ENCODE measurements around the gene ARHGAP21.
"Not testable (repeated sequence)": the region's sequence is repeated elsewhere in the genome, so short reads cannot be mapped to it uniquely, and the experiment has no call there.

Gene ARHGAP21

GRCh38 chr10:24680647-24681524 lies 42.8 kb downstream of the ARHGAP21 start:
- no peak for DNase-seq

GRCh38 chr10:24678757-24679156 lies 44.9 kb downstream of the ARHGAP21 start:
- no peak for DNase-seq

GRCh38 chr10:24674892-24675632 lies 48.6 kb downstream of the ARHGAP21 start:
- no peak for DNase-seq

- DNase-seq = no peak
These were observed 52.6 kb downstream of the ARHGAP21 start for GRCh38 chr10:24670964-24671670.

- no peak for DNase-seq
These were observed 54.3 kb downstream of the ARHGAP21 start for GRCh38 chr10:24669285-24669852.

GRCh38 chr10:24668247-24668646 lies 55.4 kb downstream of the ARHGAP21 start:
- DNase-seq = no peak

- DNase-seq = no peak
These were observed 58.7 kb downstream of the ARHGAP21 start for GRCh38 chr10:24664991-24665390.

GRCh38 chr10:24661376-24661775 lies 62.3 kb downstream of the ARHGAP21 start:
- no peak for DNase-seq

GRCh38 chr10:24658319-24658718 lies 65.4 kb downstream of the ARHGAP21 start:
- DNase-seq = not testable (repeated sequence)

- not testable (repeated sequence) for DNase-seq
These were observed 67.4 kb downstream of the ARHGAP21 start for GRCh38 chr10:24656326-24656725.

- DNase-seq = no peak
These were observed 71.2 kb downstream of the ARHGAP21 start for GRCh38 chr10:24652381-24652957.

- DNase-seq = no peak
These were observed 71.8 kb downstream of the ARHGAP21 start for GRCh38 chr10:24651923-24652322.

- DNase-seq = no peak
These were observed 72.9 kb downstream of the ARHGAP21 start for GRCh38 chr10:24650669-24651391.

- no peak for DNase-seq
These were observed 77.9 kb downstream of the ARHGAP21 start for GRCh38 chr10:24645784-24646183.

GRCh38 chr10:24645022-24645421 lies 78.7 kb downstream of the ARHGAP21 start:
- DNase-seq = no peak

GRCh38 chr10:24643679-24644209 lies 79.9 kb downstream of the ARHGAP21 start:
- no peak for DNase-seq

- no peak for DNase-seq
These were observed 80.6 kb downstream of the ARHGAP21 start for GRCh38 chr10:24642921-24643678.

- DNase-seq = no peak
These were observed 84.6 kb downstream of the ARHGAP21 start for GRCh38 chr10:24639124-24639523.

GRCh38 chr10:24625778-24626177 lies 97.9 kb downstream of the ARHGAP21 start:
- no peak for DNase-seq

- DNase-seq = no peak
These were observed 100.3 kb downstream of the ARHGAP21 start for GRCh38 chr10:24623383-24623782.

- DNase-seq = no peak
These were observed 100.8 kb downstream of the ARHGAP21 start for GRCh38 chr10:24622781-24623301.
